Aorta (tissue), 5 donors: ENCODE results near the gene FGD2. TPM values are rescaled to one million over a fixed set of nuclear protein-coding genes. Genes with fewer than 3 reads are reported as not detected.

ENCODE experiments used
- ATAC-seq: fragments of 200-7000 bp; cut with Tn5 transposase; one replicate; pipeline ENCODE4 v1.9.1; 2022; ENCODE audit warnings: moderate library complexity; ENCODE audit not compliant: low FRiP score
- DNase-seq, 2 donors: peaks; one replicate each; pipeline ENCODE4 v3.0.0-alpha.2; 2020
- H3K27ac ChIP-seq, 2 donors: one replicate each; pipeline ENCODE4 v1.5.1; 2013; ENCODE audit warnings: low read length in 2 of 2, mild to moderate bottlenecking in 2 of 2, moderate library complexity in 2 of 2, control low read depth in 1 of 2, inconsistent platforms in 1 of 2, low read depth in 1 of 2
- H3K27me3 ChIP-seq, 2 donors: one replicate each; pipeline ENCODE4 v1.6.1; 2013; ENCODE audit warnings: control low read depth in 1 of 2, low read length in 1 of 2, mild to moderate bottlenecking in 1 of 2, moderate library complexity in 1 of 2; ENCODE audit not compliant: insufficient read depth in 2 of 2, control insufficient read depth in 1 of 2
- H3K36me3 ChIP-seq, 2 donors: one replicate each; pipeline ENCODE4 v1.6.1; 2013; ENCODE audit warnings: control low read depth in 1 of 2, low read length in 1 of 2, mild to moderate bottlenecking in 1 of 2; ENCODE audit not compliant: insufficient read depth in 2 of 2, control insufficient read depth in 1 of 2
- H3K4me1 ChIP-seq, 2 donors: one replicate each; pipeline ENCODE4 v1.6.1; 2013; ENCODE audit warnings: low read length in 2 of 2, control low read depth in 1 of 2, mild to moderate bottlenecking in 1 of 2, moderate library complexity in 1 of 2; ENCODE audit not compliant: insufficient read depth in 2 of 2, control insufficient read depth in 1 of 2
- H3K4me3 ChIP-seq, 2 donors: one replicate each; pipeline ENCODE4 v1.5.1; 2013; ENCODE audit warnings: low read length in 2 of 2, control low read depth in 1 of 2, mild to moderate bottlenecking in 1 of 2
- H3K9me3 ChIP-seq: one replicate; pipeline ENCODE4 v1.6.1; 2013; ENCODE audit warnings: mild to moderate bottlenecking, low read length; ENCODE audit not compliant: control insufficient read depth
- WGBS, 2 donors: extraction: QIAGEN DNeasy Blood & Tissue Kit; methylation state at CpG; one replicate each; pipeline ENCODE4 v1.1.7; 2013; 5-methylcytosine and 5-hydroxymethylcytosine counted together
- intact Hi-C, 2 donors: fragments of 100-400 bp; cut with DNase I; formaldehyde crosslinking; loops; one replicate each; pipeline versions ENCODE4 v1.14.2 to v1.15.0; 2022
- polyA plus RNA-seq, 2 donors: library from polyadenylated mRNA; stranded (reverse); fragments of 200-250 nt; gene quantifications; one replicate each; pipeline ENCODE4 v1.2.3, GENCODE V29; 2013
- total RNA-seq, 2 donors: library from RNA; stranded (reverse); fragmentation: NEBNext Ultra II Directional; extraction: Animal tissue kit (Norgen Biotek cat#: 25700); gene quantifications; one replicate each; pipeline ENCODE4 v1.2.1, GENCODE V29; 2021
- donor health status: healthy with polysubstance abuse.
- donor health status: Bipolar disorder and iron deficiency.
- donor health status: DM: no; HTN: no; CAD: no.
- donor health status: DM: no; HTN: no; CAD: no.
- donor health status: DM: yes; HTN: yes; CAD: no.

The FGD2 gene
- total and polyA plus RNA-seq, 4 donors = 2.2 to 33.9 (median 16.4) TPM

DNA sequence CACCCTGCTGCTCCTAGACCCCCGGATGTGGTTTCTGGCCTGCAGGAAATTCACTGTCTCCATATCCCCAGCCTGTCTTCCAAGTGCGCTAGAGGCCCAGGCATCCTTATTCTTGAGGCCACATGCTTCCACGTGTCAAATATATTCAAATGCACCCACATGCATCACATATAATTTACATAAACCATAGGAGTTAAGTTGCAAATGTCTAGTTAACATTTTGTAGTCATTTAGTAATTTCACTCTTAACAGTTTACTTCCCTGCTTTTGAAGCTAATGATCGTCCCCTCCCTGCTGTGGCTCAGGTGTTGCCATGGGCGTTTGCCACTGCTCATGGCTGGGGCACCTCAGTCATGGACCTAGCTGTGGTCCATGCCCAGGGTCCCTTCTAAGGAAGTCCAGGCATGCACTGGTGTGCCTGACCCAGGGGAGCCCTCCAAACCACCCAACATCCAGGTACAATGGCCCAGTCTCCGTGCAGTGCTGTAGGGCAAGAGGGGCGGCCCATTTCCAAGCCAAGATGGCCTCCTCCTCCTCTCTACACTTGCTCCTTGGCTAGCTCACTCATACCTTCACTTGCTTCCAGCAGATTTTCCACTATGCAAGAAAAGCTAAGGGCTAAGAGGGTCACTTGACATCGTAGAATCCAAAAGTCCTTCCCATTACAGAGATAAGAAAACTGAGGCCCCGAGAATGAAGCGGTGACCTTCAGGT, 42.4 kb downstream of the FGD2 start:
- Histone ChIP-seq H3K9me3 (no peaks in the 10 kb centered on the region), H3K27ac (no peak overlapping the region), H3K27me3 (no peaks in the 10 kb centered on the region), H3K36me3 (no peaks in the 10 kb centered on the region), H3K4me1 (no peaks in the 10 kb centered on the region), H3K4me3 (no peak overlapping the region)
- DNase-seq (peak in 1 of 2 donors; percentile 41), ATAC-seq (no peak)
- intact Hi-C loops = no loop called here
- WGBS, 2 donors = 94% methylated on average over 10 of the region's 10 CpGs

DNA sequence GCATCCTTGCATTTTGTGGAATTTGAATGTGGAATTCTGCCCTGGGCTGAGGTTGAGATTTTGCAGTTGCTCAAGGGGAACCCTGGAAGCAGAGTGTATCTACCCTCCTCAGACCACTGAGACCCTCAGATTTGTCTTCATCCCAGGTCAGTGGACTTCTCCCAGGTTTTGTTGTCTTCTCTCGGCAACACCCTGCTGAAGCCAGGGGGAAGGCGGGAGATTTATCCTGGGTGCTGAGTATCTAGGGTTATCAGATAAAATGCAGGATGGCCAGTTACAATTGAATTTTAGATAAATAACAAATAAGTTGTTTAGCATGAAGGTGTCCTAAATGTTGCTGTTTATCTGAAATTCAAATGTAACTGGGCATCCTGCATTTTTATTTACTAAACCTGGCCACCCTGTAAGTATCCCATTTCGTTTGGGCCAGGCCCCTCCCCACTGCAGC, 43.0 kb downstream of the FGD2 start:
- H3K36me3 ChIP-seq = no peaks in the 10 kb centered on the region
- H3K27ac ChIP-seq = no peak overlapping the region
- 64 to 66% methylated on average over 3 of the region's 3 CpGs for WGBS, 2 donors
- H3K4me1 ChIP-seq = no peaks in the 10 kb centered on the region
- ATAC-seq (no peak), DNase-seq (no peak)
- no peaks in the 10 kb centered on the region for H3K27me3 ChIP-seq
- H3K9me3 ChIP-seq = no peaks in the 10 kb centered on the region
- H3K4me3 ChIP-seq = no peak overlapping the region
- intact Hi-C loops = no loop called here

DNA sequence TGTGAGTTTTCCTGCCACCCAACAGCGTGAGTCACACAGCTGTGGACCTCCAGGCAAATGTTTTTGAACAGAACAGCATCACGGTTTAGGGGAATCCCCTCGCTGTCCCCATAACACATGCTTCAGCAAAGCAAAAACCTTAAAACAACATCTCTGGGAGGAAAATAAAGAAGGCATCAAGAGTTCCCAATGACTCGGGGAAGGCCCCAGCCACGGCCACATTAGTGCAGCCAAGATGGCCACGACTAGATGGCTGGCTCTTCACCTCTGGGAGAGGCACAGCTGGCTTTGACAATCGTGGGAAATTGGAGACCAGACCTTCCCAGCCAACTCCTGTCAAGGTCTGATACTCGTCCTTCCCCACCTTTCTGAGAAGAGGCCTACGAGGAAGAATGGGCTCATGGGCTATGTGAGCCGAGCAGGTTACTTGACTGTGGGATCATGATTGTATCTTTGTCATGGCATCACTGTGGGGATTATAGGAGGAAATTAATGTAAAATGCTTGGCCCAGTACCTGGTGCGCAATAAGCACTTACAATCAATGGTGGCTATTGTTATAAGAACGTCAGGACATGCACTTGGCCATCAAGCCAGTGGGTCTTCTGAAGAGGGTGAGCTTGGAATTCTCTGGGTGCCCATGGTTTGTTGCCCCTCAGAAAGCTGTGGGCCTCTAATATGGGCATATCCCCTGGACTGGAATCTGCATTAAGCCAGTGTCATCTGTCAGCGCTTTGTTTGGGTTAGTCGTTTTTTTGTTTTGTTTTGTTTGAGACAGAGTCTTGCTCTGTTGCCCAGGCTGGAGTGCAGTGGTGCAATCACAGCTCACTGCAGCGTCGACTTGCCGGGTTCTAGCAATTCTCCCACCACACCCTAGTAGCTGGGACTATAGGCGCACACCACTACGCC, 43.6 kb downstream of the FGD2 start:
- ATAC-seq (no peak), DNase-seq (peak in 1 of 2 donors; percentile 79)
- Histone ChIP-seq H3K36me3 (no peaks in the 10 kb centered on the region), H3K4me3 (no peak overlapping the region), H3K9me3 (no peaks in the 10 kb centered on the region), H3K27ac (no peak overlapping the region), H3K27me3 (no peaks in the 10 kb centered on the region), H3K4me1 (no peaks in the 10 kb centered on the region)
- intact Hi-C loops = no loop called here
- 74 to 76% methylated on average over 19 of the region's 19 CpGs for WGBS, 2 donors

DNA sequence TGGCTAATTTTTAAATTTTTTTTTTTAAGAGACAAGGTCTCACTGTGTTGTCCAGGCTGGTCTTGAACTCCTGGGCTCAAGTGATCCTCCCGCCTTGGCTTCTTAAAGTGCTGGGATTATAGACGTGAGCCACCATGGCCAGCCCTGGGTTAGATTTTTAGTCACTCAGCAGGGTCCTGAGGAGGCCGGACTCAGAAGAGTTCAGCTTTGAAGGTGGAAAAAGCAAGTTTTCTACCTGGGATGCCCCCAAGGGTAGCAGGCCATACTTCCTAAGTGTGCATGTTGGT, 44.2 kb downstream of the FGD2 start:
- H3K27me3 ChIP-seq = no peaks in the 10 kb centered on the region
- no peak for ATAC-seq
- WGBS, 2 donors = 93 to 94% methylated on average over 3 of the region's 3 CpGs
- no peaks in the 10 kb centered on the region for H3K4me1 ChIP-seq
- H3K9me3 ChIP-seq = no peaks in the 10 kb centered on the region
- DNase-seq = peak in 1 of 2 donors; percentile 26
- H3K4me3 ChIP-seq = no peak overlapping the region
- H3K27ac ChIP-seq = no peak overlapping the region
- H3K36me3 ChIP-seq = no peaks in the 10 kb centered on the region
- intact Hi-C loops = loop anchor here (2.0 to 10.0 kb wide), 2 partner anchors 123 to 155 kb away; no protein-coding TSS in a partner anchor

DNA sequence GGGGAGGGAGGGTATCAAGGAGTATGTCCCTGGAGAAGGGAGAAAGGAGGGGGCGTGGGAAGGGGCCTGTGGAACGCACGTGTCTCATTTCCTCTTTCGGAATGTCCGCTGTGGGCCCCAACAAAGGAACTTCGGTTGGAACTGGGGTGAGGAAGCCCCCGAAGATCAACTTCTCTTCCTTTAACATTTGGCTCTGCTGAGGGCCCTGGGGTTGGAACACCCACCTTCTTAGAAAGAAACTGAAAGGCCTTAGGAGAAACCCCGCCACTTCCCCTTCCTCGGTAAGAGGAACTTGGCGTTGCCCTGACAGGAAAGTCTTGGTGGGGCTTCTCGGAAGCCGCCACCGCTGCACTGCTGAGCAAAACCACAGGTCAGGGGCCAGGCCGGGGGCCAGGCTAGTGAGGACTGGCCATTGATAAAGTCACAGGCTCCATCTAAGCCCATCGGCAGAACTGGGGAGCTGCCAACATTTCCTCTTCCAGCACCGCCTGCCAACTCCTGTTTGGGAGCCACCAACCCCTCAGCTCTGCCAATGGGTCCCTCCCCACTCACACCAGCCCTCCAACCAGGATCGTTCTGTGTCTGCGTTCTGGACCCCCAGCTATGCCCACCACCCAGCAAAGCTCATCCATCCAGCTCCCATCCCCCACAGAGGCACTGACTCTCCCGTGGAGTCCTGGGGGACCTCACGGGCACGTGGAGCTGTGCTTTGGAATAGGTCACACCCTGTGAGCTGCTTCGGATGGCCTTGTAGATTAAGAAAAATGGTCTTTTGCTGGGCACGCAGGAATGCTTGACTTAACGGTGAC, 44.8 kb downstream of the FGD2 start:
- Histone ChIP-seq H3K9me3 (no peaks in the 10 kb centered on the region), H3K4me1 (no peaks in the 10 kb centered on the region), H3K36me3 (no peaks in the 10 kb centered on the region), H3K27ac (no peak overlapping the region), H3K4me3 (no peak overlapping the region), H3K27me3 (no peaks in the 10 kb centered on the region)
- peak; percentile 63 for ATAC-seq
- DNase-seq = peak; percentile 86 to 89
- intact Hi-C loops = loop anchor here (2.0 to 10.0 kb wide), 2 partner anchors 123 to 155 kb away; no protein-coding TSS in a partner anchor
- WGBS, 2 donors = 74 to 75% methylated on average over 24 of the region's 24 CpGs

DNA sequence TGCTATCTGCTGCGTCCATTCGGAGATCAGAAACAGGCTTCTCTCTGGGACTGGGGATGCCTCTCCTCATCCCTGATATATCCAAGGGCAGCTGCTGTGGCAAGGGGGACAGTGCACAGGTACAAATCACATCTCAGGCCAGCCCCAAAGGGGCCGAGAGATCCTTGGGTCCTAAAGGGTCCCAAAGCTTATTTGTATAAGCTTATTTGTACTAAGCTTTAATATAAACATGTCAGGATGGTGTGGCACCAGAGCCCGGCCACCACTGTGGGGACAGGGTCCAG, 45.3 kb downstream of the FGD2 start:
- no peaks in the 10 kb centered on the region for H3K9me3 ChIP-seq
- DNase-seq (no peak), ATAC-seq (no peak)
- H3K4me1 ChIP-seq = no peaks in the 10 kb centered on the region
- intact Hi-C loops = loop anchor here (1.0 to 10.0 kb wide), 3 partner anchors 122 to 154 kb away; no protein-coding TSS in a partner anchor
- H3K27ac ChIP-seq = no peak overlapping the region
- no peaks in the 10 kb centered on the region for H3K27me3 ChIP-seq
- H3K4me3 ChIP-seq = no peak overlapping the region
- 65 to 73% methylated on average over 4 of the region's 4 CpGs for WGBS, 2 donors
- no peaks in the 10 kb centered on the region for H3K36me3 ChIP-seq

DNA sequence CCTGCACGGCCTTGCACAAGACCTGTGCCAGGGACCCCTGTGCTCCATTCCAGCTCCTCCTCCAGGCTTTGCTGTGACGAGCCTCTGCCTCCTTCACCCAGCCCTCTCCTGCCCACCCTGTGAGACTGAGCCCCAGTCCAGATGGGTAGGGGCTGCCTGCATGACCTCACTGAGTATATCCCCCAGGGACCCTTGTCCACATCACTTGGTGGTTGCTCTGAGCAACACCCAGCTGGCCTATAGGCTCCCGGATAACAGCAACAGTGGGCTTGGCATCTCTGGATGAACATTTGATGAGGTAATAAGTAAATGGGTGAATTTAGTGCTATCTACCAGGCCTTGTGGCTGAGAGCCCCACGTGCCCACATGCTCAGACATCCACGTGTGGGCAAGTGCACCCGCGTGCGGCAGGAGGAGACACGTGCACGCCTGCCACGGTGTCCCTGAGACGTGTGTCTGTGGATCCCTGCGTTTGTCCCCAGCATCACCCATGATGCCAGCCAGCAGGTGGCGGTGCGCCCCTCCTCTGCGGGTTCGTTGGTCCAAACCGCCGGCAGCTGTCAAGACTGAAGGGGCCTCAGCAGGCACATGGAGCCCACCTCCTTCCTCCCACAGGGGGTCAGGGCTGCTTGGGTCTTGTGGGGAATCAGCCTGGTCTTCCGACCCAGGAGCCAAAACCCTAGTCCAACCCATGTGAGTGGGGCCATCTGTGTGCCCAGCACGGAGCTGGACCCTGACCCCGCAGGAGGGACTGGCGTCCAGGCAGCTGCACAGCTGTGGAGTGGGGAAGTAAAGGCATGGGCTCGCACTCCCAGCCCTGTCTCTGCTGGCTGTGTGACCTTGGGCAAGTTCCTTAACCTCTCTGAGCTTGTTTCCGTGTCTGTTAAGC, 45.9 kb downstream of the FGD2 start:
- no peaks in the 10 kb centered on the region for H3K9me3 ChIP-seq
- no peaks in the 10 kb centered on the region for H3K36me3 ChIP-seq
- H3K4me3 ChIP-seq = no peak overlapping the region
- DNase-seq (peak; percentile 93 to 98), ATAC-seq (peak; percentile 88)
- no peak overlapping the region for H3K27ac ChIP-seq
- H3K27me3 ChIP-seq = no peaks in the 10 kb centered on the region
- intact Hi-C loops = loop anchor here (1.0 to 10.0 kb wide), 3 partner anchors 121 to 153 kb away; no protein-coding TSS in a partner anchor
- H3K4me1 ChIP-seq = no peaks in the 10 kb centered on the region
- 17 to 18% methylated on average over 24 to 25 of the region's 25 CpGs for WGBS, 2 donors
